Measurements from ENCODE around the gene ANO2.

The ANO2 gene

GRCh38 chr12:5807090-5807414, 138.0 kb downstream of the ANO2 start:
- DNase-seq (ENCODE audit: low read depth, low spot score) = peak; percentile 8
- in situ Hi-C loops (cut with HindIII; ENCODE audit: low sequenced_read_pairs) = no loop called here
- TF ChIP-seq, protein P1, sequence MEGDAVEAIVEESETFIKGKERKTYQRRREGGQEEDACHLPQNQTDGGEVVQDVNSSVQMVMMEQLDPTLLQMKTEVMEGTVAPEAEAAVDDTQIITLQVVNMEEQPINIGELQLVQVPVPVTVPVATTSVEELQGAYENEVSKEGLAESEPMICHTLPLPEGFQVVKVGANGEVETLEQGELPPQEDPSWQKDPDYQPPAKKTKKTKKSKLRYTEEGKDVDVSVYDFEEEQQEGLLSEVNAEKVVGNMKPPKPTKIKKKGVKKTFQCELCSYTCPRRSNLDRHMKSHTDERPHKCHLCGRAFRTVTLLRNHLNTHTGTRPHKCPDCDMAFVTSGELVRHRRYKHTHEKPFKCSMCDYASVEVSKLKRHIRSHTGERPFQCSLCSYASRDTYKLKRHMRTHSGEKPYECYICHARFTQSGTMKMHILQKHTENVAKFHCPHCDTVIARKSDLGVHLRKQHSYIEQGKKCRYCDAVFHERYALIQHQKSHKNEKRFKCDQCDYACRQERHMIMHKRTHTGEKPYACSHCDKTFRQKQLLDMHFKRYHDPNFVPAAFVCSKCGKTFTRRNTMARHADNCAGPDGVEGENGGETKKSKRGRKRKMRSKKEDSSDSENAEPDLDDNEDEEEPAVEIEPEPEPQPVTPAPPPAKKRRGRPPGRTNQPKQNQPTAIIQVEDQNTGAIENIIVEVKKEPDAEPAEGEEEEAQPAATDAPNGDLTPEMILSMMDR (IDR thresholded peaks at IDR 0.05; ENCODE audit: low read depth, low read length) = no peak
- no peak overlapping the region for H3K4me3 ChIP-seq (ENCODE audit: low read depth, low read length)

DNA sequence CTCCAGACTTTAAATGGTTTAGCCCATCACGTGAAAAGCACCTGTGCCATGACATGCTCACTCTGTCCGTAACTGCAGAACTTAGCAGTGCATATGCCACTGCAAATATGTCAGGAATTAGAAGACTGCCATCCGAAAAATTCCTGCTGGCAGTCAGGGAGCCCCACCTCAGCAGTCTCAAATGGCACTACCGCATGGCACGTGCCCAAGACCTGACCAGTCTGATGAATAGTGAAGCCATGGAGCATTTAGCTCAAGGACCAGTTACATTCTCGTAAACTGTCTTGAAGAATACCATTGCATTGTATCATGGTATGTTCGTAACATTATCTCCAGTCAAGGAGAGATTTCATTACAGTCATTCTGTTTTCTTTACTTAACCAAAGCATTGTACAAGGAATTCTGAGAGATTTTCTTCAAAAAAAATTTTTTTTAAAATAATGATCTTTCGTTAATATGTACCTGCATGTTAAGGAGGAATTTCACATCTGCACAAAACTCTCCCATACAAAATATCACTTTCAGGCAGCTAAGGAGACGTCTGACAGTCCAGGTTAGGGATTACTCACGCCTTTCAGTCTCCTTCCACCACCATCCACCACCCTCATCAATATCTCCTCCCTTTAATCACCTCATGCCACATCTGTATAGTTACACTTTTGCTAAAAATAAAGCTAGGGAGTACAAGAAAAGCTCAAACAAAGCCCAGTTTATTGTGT, 138.5 kb downstream of the ANO2 start:
- no peak for DNase-seq (ENCODE audit: low read depth, low spot score)
- H3K4me3 ChIP-seq (ENCODE audit: low read depth, low read length) = no peak overlapping the region
- in situ Hi-C loops (cut with HindIII; ENCODE audit: low sequenced_read_pairs) = no loop called here
- TF ChIP-seq, protein P1 (IDR thresholded peaks at IDR 0.05; ENCODE audit: low read depth, low read length) = no peak

GRCh38 chr12:5803532-5803931, 141.5 kb downstream of the ANO2 start:
- in situ Hi-C loops (cut with HindIII; ENCODE audit: low sequenced_read_pairs) = no loop called here
- DNase-seq (ENCODE audit: low read depth, low spot score) = no peak
- no peak overlapping the region for H3K4me3 ChIP-seq (ENCODE audit: low read depth, low read length)
- TF ChIP-seq, protein P1 (IDR thresholded peaks at IDR 0.05; ENCODE audit: low read depth, low read length) = no peak

GRCh38 chr12:5798242-5799015, 146.6 kb downstream of the ANO2 start:
- in situ Hi-C loops (cut with HindIII; ENCODE audit: low sequenced_read_pairs) = no loop called here
- TF ChIP-seq, protein P1 (IDR thresholded peaks at IDR 0.05; ENCODE audit: low read depth, low read length) = no peak
- H3K4me3 ChIP-seq (ENCODE audit: low read depth, low read length) = no peak overlapping the region
- no peak for DNase-seq (ENCODE audit: low read depth, low spot score)

DNA sequence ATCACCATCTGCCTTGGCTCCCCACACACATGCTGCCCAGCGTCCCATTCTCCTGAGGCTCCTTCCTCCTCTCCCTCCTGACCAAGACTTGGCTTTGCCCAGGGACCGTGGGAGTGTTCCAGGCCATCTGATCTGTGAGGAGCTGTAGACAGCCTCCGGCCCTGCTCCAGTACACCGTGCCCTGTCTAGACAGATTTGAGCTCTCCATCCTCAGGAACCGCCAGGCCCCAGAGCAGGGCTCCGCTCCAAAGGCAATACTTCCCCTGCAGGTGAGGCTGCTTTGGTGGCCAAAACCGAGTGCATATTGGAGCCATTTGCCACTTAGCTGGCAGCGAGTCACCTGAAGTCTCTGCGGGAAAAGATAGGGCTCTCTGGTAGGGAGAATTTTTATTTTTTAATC, 147.4 kb downstream of the ANO2 start:
- TF ChIP-seq, protein P1 (IDR thresholded peaks at IDR 0.05; ENCODE audit: low read depth, low read length) = no peak
- no peak for DNase-seq (ENCODE audit: low read depth, low spot score)
- H3K4me3 ChIP-seq (ENCODE audit: low read depth, low read length) = no peak overlapping the region
- in situ Hi-C loops (cut with HindIII; ENCODE audit: low sequenced_read_pairs) = no loop called here

- no peak for DNase-seq (ENCODE audit: low read depth, low spot score)
- in situ Hi-C loops (cut with HindIII; ENCODE audit: low sequenced_read_pairs) = no loop called here
- TF ChIP-seq, protein P1 (IDR thresholded peaks at IDR 0.05; ENCODE audit: low read depth, low read length) = no peak
- H3K4me3 ChIP-seq (ENCODE audit: low read depth, low read length) = no peak overlapping the region
These were observed 148.2 kb downstream of the ANO2 start for GRCh38 chr12:5796959-5797225.
